Gastroesophageal sphincter (tissue), 4 donors: ENCODE results near the gene OR2S2. TPM values are rescaled to one million over a fixed set of nuclear protein-coding genes. Genes with fewer than 3 reads are reported as not detected.

Experiments used
- ATAC-seq: fragments of 150-250 bp; one replicate; pipeline ENCODE4 v1.9.1; 2016; ENCODE audit warnings: mild to moderate bottlenecking, moderate library complexity
- H3K27ac ChIP-seq, 4 donors: fragments of 200-600 bp; sonication (generic) in 3 of 4; 1 replicate in 3 of 4; 2 replicates in 1 of 4; pipeline ENCODE4 v1.5.1; 2016 to 2019
- H3K27me3 ChIP-seq: fragments of 200-600 bp; sonication (generic); one replicate; pipeline ENCODE4 v1.5.1; 2019
- H3K36me3 ChIP-seq, 2 donors: fragments of 200-600 bp; sonication (generic); one replicate each; pipeline ENCODE4 v1.5.1; 2019; ENCODE audit warnings: control low read depth in 1 of 2
- H3K4me1 ChIP-seq, 3 donors: fragments of 200-600 bp; sonication (generic); 1 replicate in 2 of 3; 2 replicates in 1 of 3; pipeline ENCODE4 v1.5.1; 2016 to 2019; ENCODE audit warnings: control low read depth in 2 of 3
- H3K4me3 ChIP-seq, 2 donors: fragments of 200-600 bp; sonication (generic); one replicate each; pipeline ENCODE4 v1.5.1; 2019; ENCODE audit warnings: mild to moderate bottlenecking in 1 of 2, moderate library complexity in 1 of 2
- H3K9me3 ChIP-seq, 3 donors: fragments of 200-600 bp; sonication (generic); one replicate each; pipeline ENCODE4 v1.5.1; 2017 to 2019; ENCODE audit warnings: control low read depth in 2 of 3
- EP300 ChIP-seq: sonication (generic); formaldehyde crosslinking; IDR thresholded peaks from one replicate; pipeline ENCODE4 v1.6.1; 2017; ENCODE audit warnings: antibody characterized with exemption, mild to moderate bottlenecking
- POLR2A ChIP-seq, 2 donors: fragments of 450-650 bp; IDR thresholded peaks; one replicate each; pipeline ENCODE4 v1.6.1; 2017; ENCODE audit warnings: antibody characterized with exemption in 2 of 2, mild to moderate bottlenecking in 2 of 2, moderate library complexity in 1 of 2
- POLR2AphosphoS5 ChIP-seq: sonication (generic); formaldehyde crosslinking; IDR thresholded peaks from one replicate; pipeline ENCODE4 v1.6.1; 2017; ENCODE audit warnings: antibody characterized with exemption
- WGBS, 2 donors: methylation state at CpG; one replicate each; pipeline ENCODE4 v1.1.5; 2018; ENCODE audit warnings: low coverage in 1 of 2; 5-methylcytosine and 5-hydroxymethylcytosine counted together
- total RNA-seq, 4 donors: library from RNA; depleted of rRNA; stranded (reverse); fragments of >200 nt; gene quantifications; one replicate each; pipeline ENCODE4 v1.1.0, GENCODE V29; 2016
- TF ChIP-seq, protein P1 (sequence below), 4 experiments: fragments of 200-600 bp in 2 of 4; fragments of 450-650 bp in 2 of 4; sonication (generic) in 1 of 4; IDR thresholded peaks; one replicate each; pipeline ENCODE4 v1.5.1; 2017 to 2019; ENCODE audit warnings: antibody characterized with exemption in 4 of 4, mild to moderate bottlenecking in 2 of 4, moderate library complexity in 2 of 4

Gene OR2S2
- total RNA-seq, 4 donors from 2014 or later = not detected

DNA sequence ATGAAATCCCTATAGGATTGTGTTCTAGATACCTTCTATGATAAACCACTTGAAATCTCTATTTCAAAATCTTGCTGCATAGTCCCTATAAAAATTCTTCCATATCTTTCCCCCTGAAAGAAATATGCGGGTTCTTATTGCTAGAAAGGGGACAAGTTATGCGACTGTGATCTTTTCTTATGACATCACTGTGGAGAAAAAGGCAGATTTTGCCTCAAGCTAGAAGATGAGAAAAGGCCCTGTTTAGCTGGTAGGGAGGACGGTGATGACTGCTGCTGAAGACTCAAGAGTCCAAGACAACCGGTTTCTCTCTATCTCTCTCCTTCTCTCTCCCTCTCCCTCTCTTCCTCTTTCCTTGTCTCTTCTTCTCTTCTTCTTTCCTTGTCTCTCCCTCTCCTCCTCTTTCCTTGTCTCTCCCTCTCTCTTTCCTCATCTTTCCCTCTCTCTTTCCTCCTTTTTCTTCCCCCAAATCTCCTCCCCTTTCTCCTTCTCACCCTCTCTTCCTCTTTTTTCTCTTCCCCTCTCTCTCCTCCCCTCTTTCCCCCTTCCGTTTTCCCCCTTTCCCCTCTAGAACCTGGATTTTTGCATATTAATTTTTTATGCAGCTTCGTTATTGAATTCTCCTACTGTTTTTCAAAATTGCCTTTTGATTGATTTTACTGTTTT is 5.3 kb downstream of the OR2S2 start:
- no peak overlapping the region for H3K4me3 ChIP-seq
- H3K9me3 ChIP-seq = no peaks in the 10 kb centered on the region
- TF ChIP-seq POLR2AphosphoS5 = no peak
- TF ChIP-seq POLR2A (IDR thresholded peaks at IDR 0.05) = no peak
- no peaks in the 10 kb centered on the region for H3K36me3 ChIP-seq
- peaks cover 18% of the 10 kb centered on the region for H3K27me3 ChIP-seq
- ATAC-seq = no peak
- 67 to 87% methylated on average over 4 to 6 of the region's 6 CpGs for WGBS, 2 donors
- no peaks in the 10 kb centered on the region for H3K4me1 ChIP-seq
- H3K27ac ChIP-seq = no peak overlapping the region

DNA sequence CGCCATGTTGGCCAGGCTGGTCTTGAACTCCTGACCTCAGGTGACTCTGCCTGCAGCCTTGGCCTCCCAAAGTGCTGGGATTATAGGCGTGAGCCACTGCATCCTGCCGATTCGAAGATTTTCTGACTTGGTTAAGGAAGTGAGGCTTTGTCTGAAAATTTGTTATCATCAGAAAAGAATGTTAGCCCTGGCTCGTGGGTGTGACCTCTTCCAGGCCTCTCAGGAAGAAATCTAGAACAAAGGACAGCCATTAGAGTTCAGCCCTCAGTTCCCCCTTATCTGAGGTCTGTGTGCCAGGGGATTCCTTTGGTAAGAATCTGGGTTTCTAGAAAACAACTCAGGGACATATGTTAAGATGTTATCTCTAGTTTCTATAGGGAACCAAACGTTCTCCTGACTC is 6.2 kb downstream of the OR2S2 start:
- Histone ChIP-seq H3K9me3 (no peaks in the 10 kb centered on the region), H3K36me3 (no peaks in the 10 kb centered on the region), H3K27me3 (peaks cover 9% of the 10 kb centered on the region), H3K27ac (no peak overlapping the region), H3K4me1 (no peaks in the 10 kb centered on the region), H3K4me3 (no peak overlapping the region)
- TF ChIP-seq, protein P1, sequence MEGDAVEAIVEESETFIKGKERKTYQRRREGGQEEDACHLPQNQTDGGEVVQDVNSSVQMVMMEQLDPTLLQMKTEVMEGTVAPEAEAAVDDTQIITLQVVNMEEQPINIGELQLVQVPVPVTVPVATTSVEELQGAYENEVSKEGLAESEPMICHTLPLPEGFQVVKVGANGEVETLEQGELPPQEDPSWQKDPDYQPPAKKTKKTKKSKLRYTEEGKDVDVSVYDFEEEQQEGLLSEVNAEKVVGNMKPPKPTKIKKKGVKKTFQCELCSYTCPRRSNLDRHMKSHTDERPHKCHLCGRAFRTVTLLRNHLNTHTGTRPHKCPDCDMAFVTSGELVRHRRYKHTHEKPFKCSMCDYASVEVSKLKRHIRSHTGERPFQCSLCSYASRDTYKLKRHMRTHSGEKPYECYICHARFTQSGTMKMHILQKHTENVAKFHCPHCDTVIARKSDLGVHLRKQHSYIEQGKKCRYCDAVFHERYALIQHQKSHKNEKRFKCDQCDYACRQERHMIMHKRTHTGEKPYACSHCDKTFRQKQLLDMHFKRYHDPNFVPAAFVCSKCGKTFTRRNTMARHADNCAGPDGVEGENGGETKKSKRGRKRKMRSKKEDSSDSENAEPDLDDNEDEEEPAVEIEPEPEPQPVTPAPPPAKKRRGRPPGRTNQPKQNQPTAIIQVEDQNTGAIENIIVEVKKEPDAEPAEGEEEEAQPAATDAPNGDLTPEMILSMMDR (IDR thresholded peaks at IDR 0.05) = no peak
- TF ChIP-seq EP300 = no peak
- TF ChIP-seq POLR2AphosphoS5 = no peak
- TF ChIP-seq POLR2A (IDR thresholded peaks at IDR 0.05) = no peak
- ATAC-seq = peak; percentile 41
- 45 to 57% methylated on average over 1 to 2 of the region's 6 CpGs for WGBS, 2 donors

DNA sequence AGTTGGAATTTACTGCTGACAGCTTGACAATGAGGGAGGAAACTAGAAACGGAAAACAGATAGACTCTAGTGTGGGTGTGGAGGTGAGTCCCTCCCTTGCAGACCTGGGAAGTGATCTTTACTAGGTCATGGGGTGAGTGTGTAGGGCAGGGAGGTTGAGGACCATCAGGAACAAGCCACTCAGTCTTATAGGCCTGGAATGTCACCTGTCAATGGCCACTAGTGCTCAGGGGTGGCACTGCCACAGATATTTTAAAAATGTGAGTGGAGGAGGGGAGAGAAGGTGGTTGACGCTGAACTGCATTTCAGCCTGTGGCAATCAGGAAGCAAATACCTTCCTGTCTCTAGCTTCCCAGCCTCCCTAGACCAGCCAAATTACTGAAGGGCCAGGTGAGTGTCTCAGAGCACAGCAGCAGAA is 9.0 kb downstream of the OR2S2 start:
- no peak for TF ChIP-seq EP300
- TF ChIP-seq, protein P1 (IDR thresholded peaks at IDR 0.05) = no peak
- no peak for TF ChIP-seq POLR2AphosphoS5
- TF ChIP-seq POLR2A (IDR thresholded peaks at IDR 0.05) = no peak
- no peaks in the 10 kb centered on the region for H3K9me3 ChIP-seq
- no peaks in the 10 kb centered on the region for H3K36me3 ChIP-seq
- peaks cover 0 to 14% (median 4%) of the 10 kb centered on the region in 3 donors for H3K4me1 ChIP-seq
- no peak overlapping the region for H3K4me3 ChIP-seq
- H3K27me3 ChIP-seq = peaks cover 6% of the 10 kb centered on the region
- ATAC-seq = no peak
- WGBS, 2 donors = 25 to 50% methylated on average over 1 of the region's 2 CpGs
- H3K27ac ChIP-seq = peak overlapping the region in 1 of 4 donors; percentile 31

DNA sequence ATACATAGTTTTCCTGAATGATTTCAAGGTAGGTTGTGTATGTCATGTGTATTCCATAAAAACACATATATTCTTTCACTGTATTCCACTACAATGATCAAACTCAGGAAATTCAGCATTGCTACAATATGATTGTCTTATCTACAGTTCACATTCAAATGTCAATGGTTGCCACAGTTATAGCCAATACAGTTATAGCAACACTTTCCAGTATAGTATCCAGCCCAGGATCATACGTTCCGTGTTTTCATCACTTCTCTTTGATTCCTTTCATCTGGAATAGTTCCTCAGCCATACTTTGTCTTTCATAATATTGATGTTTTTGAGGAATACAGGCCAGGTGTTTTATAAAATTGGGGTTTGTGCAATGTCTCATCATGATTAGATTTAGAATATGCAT is 9.5 kb downstream of the OR2S2 start:
- H3K36me3 ChIP-seq = no peaks in the 10 kb centered on the region
- no peak overlapping the region for H3K27ac ChIP-seq
- H3K4me3 ChIP-seq = no peak overlapping the region
- no peak for ATAC-seq
- peaks cover 0 to 14% (median 4%) of the 10 kb centered on the region in 3 donors for H3K4me1 ChIP-seq
- WGBS, 2 donors = 50 to 85% methylated on average over 2 of the region's 2 CpGs
- TF ChIP-seq POLR2AphosphoS5 (no peak), EP300 (no peak), POLR2A (IDR thresholded peaks at IDR 0.05) (no peak)
- TF ChIP-seq, protein P1 (IDR thresholded peaks at IDR 0.05) = no peak
- peaks cover 1% of the 10 kb centered on the region for H3K27me3 ChIP-seq
- no peaks in the 10 kb centered on the region for H3K9me3 ChIP-seq

DNA sequence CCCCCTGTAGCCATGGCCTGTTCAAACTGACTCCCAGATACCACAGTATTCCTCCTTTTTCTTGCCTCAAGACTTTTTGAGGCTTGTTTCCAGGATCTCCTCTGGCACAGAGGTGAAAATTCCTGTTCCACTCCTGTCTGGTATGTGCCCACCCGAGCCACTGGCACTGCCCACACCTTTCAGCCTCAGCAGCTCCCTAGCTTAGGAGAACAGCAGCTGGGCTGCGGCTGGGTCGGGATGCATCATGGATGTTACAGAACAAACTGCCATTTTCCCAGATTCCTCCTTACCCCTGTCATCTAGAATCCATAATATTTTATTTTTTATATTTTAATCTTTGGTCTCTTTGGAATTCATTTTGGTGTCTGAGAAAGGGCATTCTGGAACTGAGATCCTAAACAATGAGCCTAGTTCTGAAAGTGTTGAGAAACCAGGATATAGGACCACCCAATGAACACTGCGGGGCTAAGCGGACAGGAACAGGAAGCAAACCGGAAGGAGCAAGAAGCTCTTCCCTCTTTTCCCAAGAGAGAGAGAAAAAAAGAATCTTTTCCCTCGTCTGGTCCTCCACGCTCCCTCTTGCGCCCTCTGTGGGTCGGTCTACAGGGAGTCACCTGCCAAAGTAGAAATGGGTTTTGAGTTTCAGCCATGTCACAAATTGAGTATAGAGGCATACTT is 12.5 kb downstream of the OR2S2 start:
- Histone ChIP-seq H3K27me3 (no peaks in the 10 kb centered on the region), H3K27ac (peak overlapping the region in 2 of 4 donors; percentile 14 to 22), H3K4me3 (peak overlapping the region in 1 of 2 donors; percentile 24), H3K36me3 (no peaks in the 10 kb centered on the region), H3K9me3 (no peaks in the 10 kb centered on the region), H3K4me1 (peaks cover 0 to 14% (median 4%) of the 10 kb centered on the region in 3 donors)
- TF ChIP-seq POLR2AphosphoS5 (peak; percentile 61), EP300 (no peak), POLR2A (IDR thresholded peaks at IDR 0.05) (no peak)
- TF ChIP-seq, protein P1 (IDR thresholded peaks at IDR 0.05) = peak; percentile 77 to 87 (median 83)
- 26% methylated on average over 10 of the region's 10 CpGs; no CpG with 5 or more reads in 1 of the 2 donors for WGBS, 2 donors
- peak; percentile 82 for ATAC-seq
